Astrocyte of the cerebellum (primary cell): ENCODE measurements around the gene FOXJ2.
"Not testable (repeated sequence)": the region's sequence is repeated elsewhere in the genome, so short reads cannot be mapped to it uniquely, and the experiment has no call there.

Source experiments
- DNase-seq: peaks from one replicate; pipeline ENCODE4 v3.0.0-alpha.2; 2011; ENCODE audit warnings: low read depth
- H3K4me3 ChIP-seq: 2 replicates; pipeline ENCODE4 v1.5.1; 2011; ENCODE audit warnings: mild to moderate bottlenecking, low read depth, low read length, moderate library complexity
- CTCF ChIP-seq: IDR thresholded peaks from 2 replicates; pipeline ENCODE4 v1.5.1; 2012; ENCODE audit warnings: low read length, low read depth, moderate library complexity, mild to moderate bottlenecking; ENCODE audit errors: missing control alignments
- in situ Hi-C: cut with HindIII; loops from 2 replicates; pipeline ENCODE4 v1.10.0; 2017; ENCODE audit warnings: low sequenced_read_pairs

The FOXJ2 gene

DNA sequence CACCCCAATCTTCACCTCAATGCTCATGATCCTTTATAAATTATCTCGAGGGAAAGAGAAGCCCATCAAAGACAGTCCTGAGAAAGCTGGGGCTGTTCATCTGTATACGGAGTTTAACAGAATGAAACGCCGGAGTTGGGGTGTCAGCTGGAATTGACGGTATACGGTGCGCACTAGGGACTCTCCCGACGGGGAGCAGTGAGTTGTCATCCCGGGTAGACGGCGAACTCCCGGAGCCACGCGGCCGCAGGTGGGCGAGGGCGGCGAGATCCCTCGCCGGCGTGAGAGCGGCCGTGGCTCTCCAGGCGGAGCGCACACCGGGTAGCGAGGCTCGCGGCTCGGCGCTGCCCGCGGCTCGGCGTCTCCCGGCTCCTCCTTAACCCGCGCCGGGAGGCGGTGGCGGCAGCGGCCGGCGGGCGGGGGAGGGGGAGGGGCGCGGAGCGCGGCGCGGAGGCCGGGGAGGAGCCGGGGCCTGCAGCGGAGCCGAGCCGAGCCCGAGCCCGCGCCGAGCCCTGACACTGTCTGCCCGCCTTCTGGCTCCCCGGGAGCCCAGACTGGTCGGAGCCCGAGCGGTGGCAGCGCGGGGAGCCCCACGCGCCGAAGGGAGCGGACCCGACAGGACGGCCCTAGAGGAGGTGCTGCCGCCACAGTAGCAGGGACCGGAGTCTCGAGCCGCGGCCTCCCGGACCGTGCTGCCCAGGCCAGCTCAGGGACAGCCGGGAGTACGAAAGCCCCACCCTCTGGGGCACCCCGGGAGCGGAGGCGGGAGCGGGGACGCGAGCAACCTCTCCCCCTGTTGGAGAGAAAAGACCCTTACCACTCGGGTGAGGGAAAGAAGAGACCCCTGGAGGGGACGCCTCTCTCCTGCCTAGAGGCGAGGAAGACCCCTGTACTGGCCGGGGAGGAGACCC lies at the start of gene FOXJ2:
Gene FOXJ2 (plus strand): TSS at position 475 of the 911 bp plus-strand sequence. CDS start 7,117 bp downstream, outside the sequence.
- peak; percentile 10 for TF ChIP-seq CTCF
- peak within 1 kb of the TSS; percentile 90 for H3K4me3 ChIP-seq
- DNase-seq = no peak
- in situ Hi-C loops = no loop called here

- in situ Hi-C loops, DNase-seq, H3K4me3 ChIP-seq: not testable (repeated sequence)
Observed at GRCh38 chr12:7983019-7983418, 49.5 kb upstream of the FOXJ2 start.

- in situ Hi-C loops, DNase-seq, H3K4me3 ChIP-seq: not testable (repeated sequence)
Observed at GRCh38 chr12:7983460-7983859, 49.1 kb upstream of the FOXJ2 start.

GRCh38 chr12:7984900-7985299 lies 47.6 kb upstream of the FOXJ2 start:
- in situ Hi-C loops = no loop called here
- TF ChIP-seq CTCF = no peak
- no peak for DNase-seq
- no peak overlapping the region for H3K4me3 ChIP-seq

- no peak for TF ChIP-seq CTCF
- no peak overlapping the region for H3K4me3 ChIP-seq
- in situ Hi-C loops = no loop called here
- no peak for DNase-seq
Observed at GRCh38 chr12:7985802-7986418, 46.6 kb upstream of the FOXJ2 start.

GRCh38 chr12:7989827-7990491 lies 42.6 kb upstream of the FOXJ2 start:
- H3K4me3 ChIP-seq = no peak overlapping the region
- no peak for TF ChIP-seq CTCF
- in situ Hi-C loops = no loop called here
- DNase-seq = no peak

DNA sequence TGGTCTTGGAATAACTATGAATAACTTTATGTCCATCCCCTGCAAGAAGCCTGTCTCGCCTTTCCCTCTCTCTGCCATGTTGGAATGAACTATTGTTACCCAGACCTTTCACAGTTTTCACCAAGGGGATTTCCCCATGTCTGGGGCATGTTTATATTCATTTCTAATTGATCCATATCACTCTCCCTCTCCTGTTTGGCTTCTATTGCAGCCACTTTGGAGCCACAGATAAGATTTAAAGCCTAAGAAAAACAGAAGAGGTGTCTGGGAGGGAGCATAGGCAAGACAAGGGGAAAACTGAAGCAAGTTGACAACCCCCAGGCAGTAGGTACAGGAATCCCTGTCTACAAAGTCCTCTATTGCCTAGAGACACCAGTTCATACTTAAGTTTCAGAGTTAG lies 41.0 kb upstream of the FOXJ2 start:
- in situ Hi-C loops = no loop called here
- TF ChIP-seq CTCF = no peak
- DNase-seq = no peak
- no peak overlapping the region for H3K4me3 ChIP-seq
